ENCODE measurements around the gene SNX5.
"Not testable (repeated sequence)": the region's sequence is repeated elsewhere in the genome, so short reads cannot be mapped to it uniquely, and the experiment has no call there.

SNX5 gene

GRCh38 chr20:17971300-17972013, 2.9 kb upstream of the SNX5 start:
- no peaks in the 10 kb centered on the region for H3K27me3 Mint-ChIP-seq
- peaks cover 41% of the 10 kb centered on the region for H3K4me1 Mint-ChIP-seq (ENCODE audit: low read depth)
- H3K9me3 Mint-ChIP-seq: no peaks in the 10 kb centered on the region
- H3K4me3 Mint-ChIP-seq: peak overlapping the region; percentile 95
- H3K36me3 Mint-ChIP-seq (ENCODE audit: low read depth): peaks cover 94% of the 10 kb centered on the region
- peak overlapping the region; percentile 33 for H3K27ac Mint-ChIP-seq
- DNase-seq: no peak

GRCh38 chr20:17969884-17970409, 1.4 kb upstream of the SNX5 start:
- peaks cover 51% of the 10 kb centered on the region for H3K4me1 Mint-ChIP-seq (ENCODE audit: low read depth)
- H3K27ac Mint-ChIP-seq: peak overlapping the region; percentile 95
- no peaks in the 10 kb centered on the region for H3K9me3 Mint-ChIP-seq
- no peaks in the 10 kb centered on the region for H3K27me3 Mint-ChIP-seq
- H3K4me3 Mint-ChIP-seq: peak overlapping the region; percentile 95
- no peak for DNase-seq
- H3K36me3 Mint-ChIP-seq (ENCODE audit: low read depth): peaks cover 96% of the 10 kb centered on the region

GRCh38 chr20:17969278-17969883, 787 bp upstream of the SNX5 start:
- no peaks in the 10 kb centered on the region for H3K9me3 Mint-ChIP-seq
- H3K4me3 Mint-ChIP-seq: peak overlapping the region; percentile 95
- no peaks in the 10 kb centered on the region for H3K27me3 Mint-ChIP-seq
- H3K4me1 Mint-ChIP-seq (ENCODE audit: low read depth): peaks cover 53% of the 10 kb centered on the region
- peak overlapping the region; percentile 95 for H3K27ac Mint-ChIP-seq
- H3K36me3 Mint-ChIP-seq (ENCODE audit: low read depth): peaks cover 98% of the 10 kb centered on the region
- no peak for DNase-seq

- Mint-ChIP-seq H3K27me3 (no peaks in the 10 kb centered on the region), H3K4me1 (ENCODE audit: low read depth) (peaks cover 55% of the 10 kb centered on the region), H3K36me3 (ENCODE audit: low read depth) (peaks cover 98% of the 10 kb centered on the region), H3K9me3 (no peaks in the 10 kb centered on the region), H3K27ac (peak overlapping the region; percentile 95), H3K4me3 (peak overlapping the region; percentile 95)
- no peak for DNase-seq
Observed at GRCh38 chr20:17967521-17968365, 851 bp downstream of the SNX5 start.

GRCh38 chr20:17966432-17967310, 1.9 kb downstream of the SNX5 start:
- DNase-seq: no peak
- H3K4me3 Mint-ChIP-seq: peak overlapping the region; percentile 95
- no peaks in the 10 kb centered on the region for H3K9me3 Mint-ChIP-seq
- H3K4me1 Mint-ChIP-seq (ENCODE audit: low read depth): peaks cover 55% of the 10 kb centered on the region
- peak overlapping the region; percentile 95 for H3K27ac Mint-ChIP-seq
- no peaks in the 10 kb centered on the region for H3K27me3 Mint-ChIP-seq
- peaks cover 97% of the 10 kb centered on the region for H3K36me3 Mint-ChIP-seq (ENCODE audit: low read depth)

GRCh38 chr20:17965042-17965697, 3.4 kb downstream of the SNX5 start:
- peak overlapping the region; percentile 95 for H3K4me3 Mint-ChIP-seq
- DNase-seq: no peak
- H3K9me3 Mint-ChIP-seq: no peaks in the 10 kb centered on the region
- H3K27ac Mint-ChIP-seq: peak overlapping the region; percentile 95
- H3K4me1 Mint-ChIP-seq (ENCODE audit: low read depth): peaks cover 62% of the 10 kb centered on the region
- H3K27me3 Mint-ChIP-seq: no peaks in the 10 kb centered on the region
- H3K36me3 Mint-ChIP-seq (ENCODE audit: low read depth): peaks cover 97% of the 10 kb centered on the region

GRCh38 chr20:17964632-17965031, 4.0 kb downstream of the SNX5 start:
- Mint-ChIP-seq H3K36me3 (ENCODE audit: low read depth) (peaks cover 97% of the 10 kb centered on the region), H3K4me1 (ENCODE audit: low read depth) (peaks cover 62% of the 10 kb centered on the region), H3K27me3 (no peaks in the 10 kb centered on the region), H3K9me3 (no peaks in the 10 kb centered on the region), H3K4me3 (peak overlapping the region; percentile 95), H3K27ac (peak overlapping the region; percentile 95)
- no peak for DNase-seq

GRCh38 chr20:17964073-17964472, 4.5 kb downstream of the SNX5 start:
- Mint-ChIP-seq H3K4me3 (peak overlapping the region; percentile 95), H3K4me1 (ENCODE audit: low read depth) (peaks cover 68% of the 10 kb centered on the region), H3K36me3 (ENCODE audit: low read depth) (peaks cover 97% of the 10 kb centered on the region), H3K27me3 (no peaks in the 10 kb centered on the region), H3K9me3 (no peaks in the 10 kb centered on the region), H3K27ac (peak overlapping the region; percentile 95)
- DNase-seq: no peak

- peak overlapping the region; percentile 95 for H3K27ac Mint-ChIP-seq
- peak overlapping the region; percentile 95 for H3K4me3 Mint-ChIP-seq
- no peak for DNase-seq
- H3K36me3 Mint-ChIP-seq (ENCODE audit: low read depth): peaks cover 97% of the 10 kb centered on the region
- no peaks in the 10 kb centered on the region for H3K27me3 Mint-ChIP-seq
- H3K4me1 Mint-ChIP-seq (ENCODE audit: low read depth): peaks cover 75% of the 10 kb centered on the region
- H3K9me3 Mint-ChIP-seq: no peaks in the 10 kb centered on the region
Observed at GRCh38 chr20:17963114-17963897, 5.3 kb downstream of the SNX5 start.

- H3K9me3 Mint-ChIP-seq: no peaks in the 10 kb centered on the region
- no peak for DNase-seq
- peaks cover 89% of the 10 kb centered on the region for H3K4me1 Mint-ChIP-seq (ENCODE audit: low read depth)
- no peaks in the 10 kb centered on the region for H3K27me3 Mint-ChIP-seq
- H3K36me3 Mint-ChIP-seq (ENCODE audit: low read depth): peaks cover 96% of the 10 kb centered on the region
- H3K4me3 Mint-ChIP-seq: peak overlapping the region; percentile 95
- peak overlapping the region; percentile 95 for H3K27ac Mint-ChIP-seq
Observed at GRCh38 chr20:17961587-17961940, 7.0 kb downstream of the SNX5 start.

- peak overlapping the region; percentile 95 for H3K27ac Mint-ChIP-seq
- H3K4me3 Mint-ChIP-seq: peak overlapping the region; percentile 95
- no peak for DNase-seq
- H3K36me3 Mint-ChIP-seq (ENCODE audit: low read depth): peaks cover 96% of the 10 kb centered on the region
- H3K27me3 Mint-ChIP-seq: no peaks in the 10 kb centered on the region
- H3K9me3 Mint-ChIP-seq: no peaks in the 10 kb centered on the region
- H3K4me1 Mint-ChIP-seq (ENCODE audit: low read depth): peaks cover 91% of the 10 kb centered on the region
Observed at GRCh38 chr20:17960927-17961586, 7.5 kb downstream of the SNX5 start.

GRCh38 chr20:17960400-17960885, 8.2 kb downstream of the SNX5 start:
- H3K27me3 Mint-ChIP-seq, H3K9me3 Mint-ChIP-seq, DNase-seq: not testable (repeated sequence)
- H3K36me3 Mint-ChIP-seq (ENCODE audit: low read depth): peaks cover 96% of the 10 kb centered on the region
- peak overlapping the region; percentile 25 for H3K4me3 Mint-ChIP-seq
- H3K27ac Mint-ChIP-seq: peak overlapping the region; percentile 85
- peaks cover 92% of the 10 kb centered on the region for H3K4me1 Mint-ChIP-seq (ENCODE audit: low read depth)
